ENCODE data around the gene REX1BD. TPM values are rescaled to one million over a fixed set of nuclear protein-coding genes. Genes with fewer than 3 reads are reported as not detected.
A peak's percentile ranks its signal among the peaks of the same experiment; 100 is the strongest.

Gene REX1BD
- total and polyA plus RNA-seq, 2 of the 13 experiments (the other 11 are each of a cell fraction or from before 2014, with no cell fraction given): 7.5 to 25.4 TPM

DNA sequence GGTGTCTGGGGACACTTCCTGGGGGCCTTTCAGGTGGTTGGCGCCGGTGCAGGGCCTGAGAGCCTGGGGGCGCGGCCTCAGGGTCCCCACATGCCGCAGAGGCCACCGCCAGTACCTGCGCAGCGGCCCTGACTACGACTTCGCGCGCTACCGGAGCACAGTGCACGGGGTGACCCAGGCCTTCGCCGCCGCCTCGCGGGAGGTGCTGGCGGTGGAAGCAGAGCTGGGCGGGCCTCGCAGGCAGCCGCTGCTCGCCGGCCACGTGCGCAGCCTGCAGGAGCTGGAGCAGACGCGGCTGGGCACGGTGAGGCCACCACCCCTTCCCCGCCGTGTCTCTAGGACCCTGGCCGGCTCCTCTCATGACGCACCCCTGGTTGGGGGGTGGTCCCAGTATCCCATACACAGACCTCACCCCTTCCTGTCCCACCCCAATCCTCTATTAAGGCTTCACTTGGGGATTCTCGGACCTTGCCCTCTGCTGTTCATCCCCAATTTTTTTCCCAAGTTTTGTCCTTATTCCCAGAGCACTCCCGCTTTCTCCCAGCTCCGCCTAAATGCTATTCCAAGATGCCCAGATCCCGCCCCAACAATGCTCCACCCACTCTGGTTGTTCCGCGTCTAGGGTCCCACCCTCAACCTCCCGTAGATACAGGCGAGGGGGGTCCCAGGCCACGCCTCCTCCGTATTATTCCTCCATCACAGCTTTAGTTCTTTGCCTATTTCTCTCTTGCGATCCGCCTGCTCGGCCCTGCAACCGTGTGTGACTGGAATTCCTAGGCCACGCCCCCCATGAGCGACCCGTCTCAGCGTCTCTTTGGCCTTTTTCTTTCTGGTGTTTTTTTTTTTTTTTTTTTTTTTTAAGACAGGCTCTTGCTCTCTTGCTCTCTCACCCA is 1.0 kb downstream of the REX1BD start (continued):
- TF ChIP-seq, protein P1, sequence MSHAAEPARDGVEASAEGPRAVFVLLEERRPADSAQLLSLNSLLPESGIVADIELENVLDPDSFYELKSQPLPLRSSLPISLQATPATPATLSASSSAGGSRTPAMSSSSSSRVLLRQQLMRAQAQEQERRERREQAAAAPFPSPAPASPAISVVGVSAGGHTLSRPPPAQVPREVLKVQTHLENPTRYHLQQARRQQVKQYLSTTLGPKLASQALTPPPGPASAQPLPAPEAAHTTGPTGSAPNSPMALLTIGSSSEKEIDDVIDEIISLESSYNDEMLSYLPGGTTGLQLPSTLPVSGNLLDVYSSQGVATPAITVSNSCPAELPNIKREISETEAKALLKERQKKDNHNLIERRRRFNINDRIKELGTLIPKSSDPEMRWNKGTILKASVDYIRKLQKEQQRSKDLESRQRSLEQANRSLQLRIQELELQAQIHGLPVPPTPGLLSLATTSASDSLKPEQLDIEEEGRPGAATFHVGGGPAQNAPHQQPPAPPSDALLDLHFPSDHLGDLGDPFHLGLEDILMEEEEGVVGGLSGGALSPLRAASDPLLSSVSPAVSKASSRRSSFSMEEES (CRISPR knock-in tag; IDR thresholded peaks at IDR 0.05): peak; percentile 47; the same call in 1 of the 2 replicates
- TF ChIP-seq KMT2B (CRISPR knock-in tag; IDR thresholded peaks at IDR 0.05): 0 out of 2 replicates have a peak, but pooled peaks have one; percentile 25
- no peak for TF ChIP-seq RFX3 (CRISPR knock-in tag; IDR thresholded peaks at IDR 0.05)
- TF ChIP-seq MLLT10 (CRISPR knock-in tag; IDR thresholded peaks at IDR 0.05): no peak
- TF ChIP-seq ARID2 (CRISPR knock-in tag; IDR thresholded peaks at IDR 0.05; ENCODE audit: borderline replicate concordance): peak; percentile 98
- 0 out of 2 replicates have a peak, but pooled peaks have one; percentile 94 for TF ChIP-seq ZNF674 (CRISPR knock-in tag; IDR thresholded peaks at IDR 0.05; ENCODE audit: low read depth)
- TF ChIP-seq ZNF451 (CRISPR knock-in tag; IDR thresholded peaks at IDR 0.05): peak; percentile 66; the same call in 1 of the 2 replicates
- peak; percentile 84; the same call in 1 of the 2 replicates for TF ChIP-seq ZFP90 (CRISPR knock-in tag; IDR thresholded peaks at IDR 0.05; ENCODE audit: borderline replicate concordance)
- TF ChIP-seq SMAD3 (CRISPR knock-in tag; IDR thresholded peaks at IDR 0.05): no peak
- TF ChIP-seq ATF1 (CRISPR knock-in tag; IDR thresholded peaks at IDR 0.05): no peak
- peak; percentile 78 for TF ChIP-seq ZNF567 (CRISPR knock-in tag; IDR thresholded peaks at IDR 0.05; ENCODE audit: borderline replicate concordance)
- no peak for TF ChIP-seq SMAD1 (CRISPR knock-in tag; IDR thresholded peaks at IDR 0.05; ENCODE audit: borderline replicate concordance, low read depth)
- TF ChIP-seq, protein P2, sequence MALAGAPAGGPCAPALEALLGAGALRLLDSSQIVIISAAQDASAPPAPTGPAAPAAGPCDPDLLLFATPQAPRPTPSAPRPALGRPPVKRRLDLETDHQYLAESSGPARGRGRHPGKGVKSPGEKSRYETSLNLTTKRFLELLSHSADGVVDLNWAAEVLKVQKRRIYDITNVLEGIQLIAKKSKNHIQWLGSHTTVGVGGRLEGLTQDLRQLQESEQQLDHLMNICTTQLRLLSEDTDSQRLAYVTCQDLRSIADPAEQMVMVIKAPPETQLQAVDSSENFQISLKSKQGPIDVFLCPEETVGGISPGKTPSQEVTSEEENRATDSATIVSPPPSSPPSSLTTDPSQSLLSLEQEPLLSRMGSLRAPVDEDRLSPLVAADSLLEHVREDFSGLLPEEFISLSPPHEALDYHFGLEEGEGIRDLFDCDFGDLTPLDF (CRISPR knock-in tag; IDR thresholded peaks at IDR 0.05): peak; percentile 83
- TF ChIP-seq, protein P3, sequence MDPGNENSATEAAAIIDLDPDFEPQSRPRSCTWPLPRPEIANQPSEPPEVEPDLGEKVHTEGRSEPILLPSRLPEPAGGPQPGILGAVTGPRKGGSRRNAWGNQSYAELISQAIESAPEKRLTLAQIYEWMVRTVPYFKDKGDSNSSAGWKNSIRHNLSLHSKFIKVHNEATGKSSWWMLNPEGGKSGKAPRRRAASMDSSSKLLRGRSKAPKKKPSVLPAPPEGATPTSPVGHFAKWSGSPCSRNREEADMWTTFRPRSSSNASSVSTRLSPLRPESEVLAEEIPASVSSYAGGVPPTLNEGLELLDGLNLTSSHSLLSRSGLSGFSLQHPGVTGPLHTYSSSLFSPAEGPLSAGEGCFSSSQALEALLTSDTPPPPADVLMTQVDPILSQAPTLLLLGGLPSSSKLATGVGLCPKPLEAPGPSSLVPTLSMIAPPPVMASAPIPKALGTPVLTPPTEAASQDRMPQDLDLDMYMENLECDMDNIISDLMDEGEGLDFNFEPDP (CRISPR knock-in tag; conservative IDR thresholded peaks at IDR 0.05): 0 out of 2 replicates have a peak, but pooled peaks have one; percentile 85
- TF ChIP-seq, protein P4, sequence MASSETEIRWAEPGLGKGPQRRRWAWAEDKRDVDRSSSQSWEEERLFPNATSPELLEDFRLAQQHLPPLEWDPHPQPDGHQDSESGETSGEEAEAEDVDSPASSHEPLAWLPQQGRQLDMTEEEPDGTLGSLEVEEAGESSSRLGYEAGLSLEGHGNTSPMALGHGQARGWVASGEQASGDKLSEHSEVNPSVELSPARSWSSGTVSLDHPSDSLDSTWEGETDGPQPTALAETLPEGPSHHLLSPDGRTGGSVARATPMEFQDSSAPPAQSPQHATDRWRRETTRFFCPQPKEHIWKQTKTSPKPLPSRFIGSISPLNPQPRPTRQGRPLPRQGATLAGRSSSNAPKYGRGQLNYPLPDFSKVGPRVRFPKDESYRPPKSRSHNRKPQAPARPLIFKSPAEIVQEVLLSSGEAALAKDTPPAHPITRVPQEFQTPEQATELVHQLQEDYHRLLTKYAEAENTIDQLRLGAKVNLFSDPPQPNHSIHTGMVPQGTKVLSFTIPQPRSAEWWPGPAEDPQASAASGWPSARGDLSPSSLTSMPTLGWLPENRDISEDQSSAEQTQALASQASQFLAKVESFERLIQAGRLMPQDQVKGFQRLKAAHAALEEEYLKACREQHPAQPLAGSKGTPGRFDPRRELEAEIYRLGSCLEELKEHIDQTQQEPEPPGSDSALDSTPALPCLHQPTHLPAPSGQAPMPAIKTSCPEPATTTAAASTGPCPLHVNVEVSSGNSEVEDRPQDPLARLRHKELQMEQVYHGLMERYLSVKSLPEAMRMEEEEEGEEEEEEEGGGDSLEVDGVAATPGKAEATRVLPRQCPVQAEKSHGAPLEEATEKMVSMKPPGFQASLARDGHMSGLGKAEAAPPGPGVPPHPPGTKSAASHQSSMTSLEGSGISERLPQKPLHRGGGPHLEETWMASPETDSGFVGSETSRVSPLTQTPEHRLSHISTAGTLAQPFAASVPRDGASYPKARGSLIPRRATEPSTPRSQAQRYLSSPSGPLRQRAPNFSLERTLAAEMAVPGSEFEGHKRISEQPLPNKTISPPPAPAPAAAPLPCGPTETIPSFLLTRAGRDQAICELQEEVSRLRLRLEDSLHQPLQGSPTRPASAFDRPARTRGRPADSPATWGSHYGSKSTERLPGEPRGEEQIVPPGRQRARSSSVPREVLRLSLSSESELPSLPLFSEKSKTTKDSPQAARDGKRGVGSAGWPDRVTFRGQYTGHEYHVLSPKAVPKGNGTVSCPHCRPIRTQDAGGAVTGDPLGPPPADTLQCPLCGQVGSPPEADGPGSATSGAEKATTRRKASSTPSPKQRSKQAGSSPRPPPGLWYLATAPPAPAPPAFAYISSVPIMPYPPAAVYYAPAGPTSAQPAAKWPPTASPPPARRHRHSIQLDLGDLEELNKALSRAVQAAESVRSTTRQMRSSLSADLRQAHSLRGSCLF (CRISPR knock-in tag; IDR thresholded peaks at IDR 0.05; ENCODE audit: borderline replicate concordance): peak; percentile 53; the same call in 1 of the 2 replicates
- TF ChIP-seq STAT5B (CRISPR knock-in tag; IDR thresholded peaks at IDR 0.05): no peak
- TF ChIP-seq, protein P5, sequence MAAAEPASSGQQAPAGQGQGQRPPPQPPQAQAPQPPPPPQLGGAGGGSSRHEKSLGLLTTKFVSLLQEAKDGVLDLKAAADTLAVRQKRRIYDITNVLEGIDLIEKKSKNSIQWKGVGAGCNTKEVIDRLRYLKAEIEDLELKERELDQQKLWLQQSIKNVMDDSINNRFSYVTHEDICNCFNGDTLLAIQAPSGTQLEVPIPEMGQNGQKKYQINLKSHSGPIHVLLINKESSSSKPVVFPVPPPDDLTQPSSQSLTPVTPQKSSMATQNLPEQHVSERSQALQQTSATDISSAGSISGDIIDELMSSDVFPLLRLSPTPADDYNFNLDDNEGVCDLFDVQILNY (CRISPR knock-in tag; conservative IDR thresholded peaks at IDR 0.05): no peak
